Fibroblast of lung (primary cell): ENCODE data around the gene UBE3C. TPM values are rescaled to one million over a fixed set of nuclear protein-coding genes. Genes with fewer than 3 reads are reported as not detected.

Experiments
- DNase-seq, 2 donors: peaks; one replicate each; pipeline versions ENCODE4 v3.0.0 to v3.0.0-alpha.2; 2010; ENCODE audit warnings: low read depth in 2 of 2
- H2AFZ ChIP-seq: 2 replicates; pipeline ENCODE4 v1.5.1; 2012; ENCODE audit warnings: low read length, control low read depth, inconsistent platforms
- H3K27ac ChIP-seq: 2 replicates; pipeline ENCODE4 v1.5.1; 2011; ENCODE audit warnings: low read length, control low read depth; ENCODE audit not compliant: insufficient read depth
- H3K27me3 ChIP-seq: 2 replicates; pipeline ENCODE4 v1.5.1; 2011; ENCODE audit warnings: mild to moderate bottlenecking, low read length; ENCODE audit not compliant: control insufficient read depth, insufficient read depth
- H3K36me3 ChIP-seq: 2 replicates; pipeline ENCODE4 v1.5.1; 2011; ENCODE audit warnings: low read length; ENCODE audit not compliant: control insufficient read depth, insufficient read depth
- H3K4me1 ChIP-seq: 2 replicates; pipeline ENCODE4 v1.5.1; 2011; ENCODE audit warnings: low read length; ENCODE audit not compliant: control insufficient read depth, insufficient read depth; ENCODE audit errors: extremely low read depth
- H3K4me2 ChIP-seq: 2 replicates; pipeline ENCODE4 v1.5.1; 2011; ENCODE audit warnings: low read length, control low read depth; ENCODE audit not compliant: insufficient read depth; ENCODE audit errors: extremely low read depth
- H3K4me3 ChIP-seq, 4 experiments: fragments of 200-600 bp in 1 of 4; sonication (generic) in 1 of 4; replicated peaks in 1 of 4; 2 replicates each; pipeline ENCODE4 v1.5.1; 2011 to 2016; ENCODE audit warnings: low read length in 4 of 4, low read depth in 3 of 4, mild to moderate bottlenecking in 3 of 4, control low read depth in 2 of 4, inconsistent platforms in 1 of 4, mixed read lengths in 1 of 4; ENCODE audit not compliant: insufficient read depth in 1 of 4; ENCODE audit errors: control extremely low read depth in 1 of 4
- H3K79me2 ChIP-seq: 2 replicates; pipeline ENCODE4 v1.5.1; 2012; ENCODE audit warnings: mild to moderate bottlenecking, low read length, inconsistent platforms; ENCODE audit not compliant: control insufficient read depth, insufficient read depth
- H3K9ac ChIP-seq: 2 replicates; pipeline ENCODE4 v1.5.1; 2011; ENCODE audit warnings: mild to moderate bottlenecking, low read length, control low read depth; ENCODE audit not compliant: insufficient read depth
- H3K9me3 ChIP-seq: 2 replicates; pipeline ENCODE4 v1.5.1; 2012; ENCODE audit warnings: low read depth, low read length; ENCODE audit not compliant: control insufficient read depth, insufficient read depth
- H4K20me1 ChIP-seq: 2 replicates; pipeline ENCODE4 v1.5.1; 2011; ENCODE audit warnings: low read length; ENCODE audit not compliant: control insufficient read depth, insufficient read depth; ENCODE audit errors: extremely low read depth
- EZH2 ChIP-seq: IDR thresholded peaks from 2 replicates; pipeline ENCODE4 v1.5.1; 2012; ENCODE audit warnings: low read length, control low read depth, mild to moderate bottlenecking; ENCODE audit errors: missing control alignments
- polyA plus RNA-seq, 2 donors: library from polyadenylated mRNA; depleted of rRNA in 1 of 2; stranded (reverse) in 1 of 2; unstranded in 1 of 2; fragments of >200 nt; gene quantifications; 2 replicates each; pipeline ENCODE4 v1.2.1, GENCODE V29; 2011 to 2012; ENCODE audit warnings: missing spikeins in 1 of 2
- total RNA-seq: library from RNA; depleted of rRNA; stranded (reverse); fragments of >200 nt; gene quantifications from 2 replicates; pipeline ENCODE4 v1.2.1, GENCODE V29; 2014
- TF ChIP-seq, protein P1 (sequence below), 2 donors: IDR thresholded peaks in 1 of 2; conservative IDR thresholded peaks in 1 of 2; 1 replicate in 1 of 2; 2 replicates in 1 of 2; pipeline ENCODE4 v1.5.1; 2011 to 2012; ENCODE audit warnings: low read length in 2 of 2, control low read depth in 1 of 2, inconsistent platforms in 1 of 2, low read depth in 1 of 2, mild to moderate bottlenecking in 1 of 2

The UBE3C gene
- total and polyA plus RNA-seq, 2 donors (not counting 1 experiment from before 2014, with no cell fraction given), result 76.2 to 91.0 TPM

DNA sequence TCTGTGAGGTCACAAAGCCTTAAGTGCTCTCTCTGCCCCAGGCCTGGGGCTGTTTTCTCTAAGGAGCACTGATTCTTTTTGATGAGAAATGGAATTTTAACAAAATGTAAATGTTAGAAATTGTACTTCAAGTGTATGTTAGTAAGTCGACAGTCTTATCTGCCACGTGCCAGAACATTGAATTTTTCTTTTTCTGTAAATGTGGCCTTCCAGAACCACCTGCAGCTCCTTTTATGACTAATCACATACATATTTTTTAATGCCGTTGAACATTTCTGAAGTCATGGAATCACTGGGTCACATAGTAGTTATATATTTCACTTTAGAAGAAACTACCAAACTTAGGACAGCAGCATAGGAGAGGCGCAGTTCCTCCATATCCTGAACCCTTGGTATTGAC, 38.0 kb downstream of the UBE3C start:
- Histone ChIP-seq H3K4me3 (no peak overlapping the region), H3K36me3 (peaks cover 22% of the 10 kb centered on the region), H2AFZ (no peak overlapping the region), H3K27ac (no peak overlapping the region), H4K20me1 (no peaks in the 10 kb centered on the region), H3K9me3 (no peaks in the 10 kb centered on the region), H3K79me2 (no peaks in the 10 kb centered on the region), H3K27me3 (no peaks in the 10 kb centered on the region), H3K9ac (no peak overlapping the region), H3K4me1 (no peaks in the 10 kb centered on the region), H3K4me2 (no peak overlapping the region)
- no peak for TF ChIP-seq EZH2
- TF ChIP-seq, protein P1, sequence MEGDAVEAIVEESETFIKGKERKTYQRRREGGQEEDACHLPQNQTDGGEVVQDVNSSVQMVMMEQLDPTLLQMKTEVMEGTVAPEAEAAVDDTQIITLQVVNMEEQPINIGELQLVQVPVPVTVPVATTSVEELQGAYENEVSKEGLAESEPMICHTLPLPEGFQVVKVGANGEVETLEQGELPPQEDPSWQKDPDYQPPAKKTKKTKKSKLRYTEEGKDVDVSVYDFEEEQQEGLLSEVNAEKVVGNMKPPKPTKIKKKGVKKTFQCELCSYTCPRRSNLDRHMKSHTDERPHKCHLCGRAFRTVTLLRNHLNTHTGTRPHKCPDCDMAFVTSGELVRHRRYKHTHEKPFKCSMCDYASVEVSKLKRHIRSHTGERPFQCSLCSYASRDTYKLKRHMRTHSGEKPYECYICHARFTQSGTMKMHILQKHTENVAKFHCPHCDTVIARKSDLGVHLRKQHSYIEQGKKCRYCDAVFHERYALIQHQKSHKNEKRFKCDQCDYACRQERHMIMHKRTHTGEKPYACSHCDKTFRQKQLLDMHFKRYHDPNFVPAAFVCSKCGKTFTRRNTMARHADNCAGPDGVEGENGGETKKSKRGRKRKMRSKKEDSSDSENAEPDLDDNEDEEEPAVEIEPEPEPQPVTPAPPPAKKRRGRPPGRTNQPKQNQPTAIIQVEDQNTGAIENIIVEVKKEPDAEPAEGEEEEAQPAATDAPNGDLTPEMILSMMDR (conservative IDR thresholded peaks at IDR 0.05 in 1 of 2, IDR thresholded peaks at IDR 0.05 in 1 of 2; ENCODE audit: low read depth in 1 of 2, low read length in 2 of 2), result no peak
- peak in 1 of 2 donors; percentile 44 for DNase-seq

DNA sequence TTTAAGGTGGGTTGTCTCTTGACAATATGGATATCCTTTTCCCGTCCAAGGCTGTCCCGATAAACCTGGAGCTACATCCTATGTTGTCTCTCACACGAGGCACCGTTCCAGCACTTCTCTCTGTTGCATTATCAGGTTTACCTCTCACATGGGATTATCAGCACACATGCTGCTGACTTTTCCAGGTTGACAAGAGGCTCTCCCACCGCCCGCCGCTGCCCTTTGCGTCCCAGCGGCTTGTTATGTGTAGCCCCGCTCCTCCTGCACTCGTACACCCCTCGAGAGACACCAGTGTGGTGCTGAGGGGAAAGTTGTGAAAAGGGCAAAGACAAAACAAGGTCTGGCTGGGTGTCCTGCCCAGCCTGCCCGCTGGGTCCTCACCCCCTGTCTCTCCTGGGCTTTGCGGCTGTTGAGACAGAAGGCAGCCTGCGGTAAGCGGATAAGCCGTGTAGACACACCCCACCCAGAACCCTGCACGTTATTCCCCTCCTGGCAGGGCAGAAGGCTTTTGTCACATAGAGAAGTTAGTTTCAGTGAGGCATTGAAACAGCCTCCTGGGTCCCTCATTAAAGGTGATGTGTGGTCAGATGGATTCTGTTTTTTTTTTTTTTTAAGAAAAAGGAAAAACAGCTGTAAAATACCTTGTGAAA, 38.7 kb downstream of the UBE3C start:
- DNase-seq, result no peak
- H3K36me3 ChIP-seq, result peaks cover 24% of the 10 kb centered on the region
- no peak overlapping the region for H3K9ac ChIP-seq
- H4K20me1 ChIP-seq, result no peaks in the 10 kb centered on the region
- no peaks in the 10 kb centered on the region for H3K27me3 ChIP-seq
- H3K4me1 ChIP-seq, result no peaks in the 10 kb centered on the region
- no peak overlapping the region for H3K4me3 ChIP-seq
- TF ChIP-seq, protein P1 (conservative IDR thresholded peaks at IDR 0.05 in 1 of 2, IDR thresholded peaks at IDR 0.05 in 1 of 2; ENCODE audit: low read depth in 1 of 2, low read length in 2 of 2), result no peak
- no peak for TF ChIP-seq EZH2
- no peaks in the 10 kb centered on the region for H3K9me3 ChIP-seq
- no peak overlapping the region for H3K27ac ChIP-seq
- no peak overlapping the region for H3K4me2 ChIP-seq
- no peaks in the 10 kb centered on the region for H3K79me2 ChIP-seq
- H2AFZ ChIP-seq, result no peak overlapping the region

DNA sequence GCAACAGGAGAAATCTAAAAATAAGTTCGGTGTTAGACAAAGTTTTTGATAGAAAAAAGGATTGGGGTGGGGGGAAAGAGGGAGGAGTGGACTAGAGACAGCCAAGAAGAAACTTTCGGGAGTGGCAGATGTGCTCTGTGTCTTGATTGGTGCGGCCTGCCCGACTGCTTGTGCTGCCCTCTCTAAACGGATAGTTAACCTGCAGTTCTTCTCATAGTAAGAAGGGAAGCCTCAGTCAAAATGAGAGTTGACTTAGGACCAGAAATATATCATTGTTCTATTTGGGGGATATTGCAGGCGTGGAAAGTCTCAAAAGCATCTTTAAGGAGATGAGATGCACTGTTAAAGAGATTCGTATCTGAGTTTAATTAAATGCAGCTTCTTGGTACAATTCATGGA, 39.3 kb downstream of the UBE3C start:
- TF ChIP-seq, protein P1 (conservative IDR thresholded peaks at IDR 0.05 in 1 of 2, IDR thresholded peaks at IDR 0.05 in 1 of 2; ENCODE audit: low read depth in 1 of 2, low read length in 2 of 2), result no peak
- TF ChIP-seq EZH2, result no peak
- H4K20me1 ChIP-seq, result no peaks in the 10 kb centered on the region
- H3K4me2 ChIP-seq, result no peak overlapping the region
- no peaks in the 10 kb centered on the region for H3K79me2 ChIP-seq
- H3K9ac ChIP-seq, result no peak overlapping the region
- H3K27me3 ChIP-seq, result no peaks in the 10 kb centered on the region
- H3K36me3 ChIP-seq, result peaks cover 21% of the 10 kb centered on the region
- no peaks in the 10 kb centered on the region for H3K4me1 ChIP-seq
- H2AFZ ChIP-seq, result no peak overlapping the region
- no peak overlapping the region for H3K4me3 ChIP-seq
- DNase-seq, result no peak
- H3K9me3 ChIP-seq, result no peaks in the 10 kb centered on the region
- H3K27ac ChIP-seq, result no peak overlapping the region
